NCI-H1105 (cell line): ENCODE measurements around the gene TMPO.
"Not testable (repeated sequence)": the region's sequence is repeated elsewhere in the genome, so short reads cannot be mapped to it uniquely, and the experiment has no call there.

ENCODE experiments used
- DNase-seq: peaks from one replicate; lab custom pipeline; 2025; lab: John Stamatoyannopoulos, UW

TMPO gene

GRCh38 chr12:98515287-98516110 lies at the start of gene TMPO:
Gene TMPO (plus strand): TSS chr12:98515590. CDS start chr12:98515868, 278 bp downstream.
- DNase-seq: peak; percentile 95

GRCh38 chr12:98465950-98466602 lies 49.3 kb upstream of the TMPO start:
- no peak for DNase-seq

GRCh38 chr12:98466640-98467400 lies 48.6 kb upstream of the TMPO start:
- no peak for DNase-seq

- no peak for DNase-seq
These were observed 46.3 kb upstream of the TMPO start for GRCh38 chr12:98469109-98469508.

- DNase-seq: no peak
These were observed 44.8 kb upstream of the TMPO start for GRCh38 chr12:98470469-98471082.

- no peak for DNase-seq
These were observed 44.3 kb upstream of the TMPO start for GRCh38 chr12:98471085-98471484.

GRCh38 chr12:98475565-98475908 lies 39.9 kb upstream of the TMPO start:
- no peak for DNase-seq

- no peak for DNase-seq
These were observed 36.8 kb upstream of the TMPO start for GRCh38 chr12:98478606-98479005.

- DNase-seq: no peak
These were observed 31.5 kb upstream of the TMPO start for GRCh38 chr12:98483621-98484503.

GRCh38 chr12:98485792-98486340 lies 29.5 kb upstream of the TMPO start:
- DNase-seq: no peak

GRCh38 chr12:98488416-98488815 lies 27.0 kb upstream of the TMPO start:
- not testable (repeated sequence) for DNase-seq

- DNase-seq: no peak
These were observed 26.2 kb upstream of the TMPO start for GRCh38 chr12:98489176-98489575.

GRCh38 chr12:98490501-98491453 lies 24.6 kb upstream of the TMPO start:
- peak; percentile 88 for DNase-seq

GRCh38 chr12:98492580-98493140 lies 22.7 kb upstream of the TMPO start:
- no peak for DNase-seq

GRCh38 chr12:98501266-98501629 lies 14.1 kb upstream of the TMPO start:
- DNase-seq: not testable (repeated sequence)

GRCh38 chr12:98503342-98503591 lies 12.1 kb upstream of the TMPO start:
- DNase-seq: peak; percentile 80

- peak; percentile 92 for DNase-seq
These were observed 11.6 kb upstream of the TMPO start for GRCh38 chr12:98503592-98504367.

- no peak for DNase-seq
These were observed 11.1 kb upstream of the TMPO start for GRCh38 chr12:98504368-98504617.

GRCh38 chr12:98509063-98509462 lies 6.3 kb upstream of the TMPO start:
- no peak for DNase-seq
